IMR-90 (cell line): ENCODE data around the gene SURF2. TPM values are rescaled to one million over a fixed set of nuclear protein-coding genes. Genes with fewer than 3 reads are reported as not detected.

ENCODE experiments used
- ATAC-seq: fragments of 200-7000 bp; cut with Tn5 transposase; 2 replicates; pipeline ENCODE4 v1.9.1; 2020; ENCODE audit warnings: low read depth, mild to moderate bottlenecking, moderate library complexity
- BruUV-seq: library from RNA; stranded (reverse); fragments of 400-500 nt; replicated peaks from 2 replicates; lab custom pipeline; 2021; lab: Mats Ljungman, UMichigan
- CTCF ChIA-PET: fragments of 300-600 bp; formaldehyde crosslinking; extraction: SDS; loops from one replicate; lab custom pipeline; 2021; ENCODE audit warnings: antibody characterized with exemption; lab: Yijun Ruan, JAX
- POLR2A ChIA-PET: fragments of 300-600 bp; sonication (Branson Sonifier 250); formaldehyde crosslinking; loops from one replicate; lab custom pipeline; 2022; ENCODE audit warnings: antibody characterized with exemption; ENCODE audit not compliant: unreplicated experiment; lab: Charles Lee
- DNase-seq: peaks from one replicate; pipeline ENCODE4 v3.0.0; 2013
- H2AFZ ChIP-seq: replicated peaks from 2 replicates; pipeline ENCODE3; 2013; ENCODE audit warnings: low read length, mild to moderate bottlenecking; ENCODE audit not compliant: poor library complexity
- H2AK5ac ChIP-seq: 2 replicates; pipeline ENCODE4 v1.6.1; 2013; ENCODE audit warnings: low read depth, low read length, inconsistent platforms
- H2AK9ac ChIP-seq: replicated peaks from 2 replicates; pipeline ENCODE3; 2013; ENCODE audit warnings: mild to moderate bottlenecking, low read depth, low read length, moderate library complexity; ENCODE audit not compliant: poor library complexity
- H2BK120ac ChIP-seq: 2 replicates; pipeline ENCODE4 v1.6.1; 2013; ENCODE audit warnings: low read depth, low read length, inconsistent platforms
- H2BK15ac ChIP-seq: 3 replicates; pipeline ENCODE4 v1.6.1; 2013; ENCODE audit warnings: low read depth, low read length, inconsistent platforms
- H2BK20ac ChIP-seq: 2 replicates; pipeline ENCODE4 v1.6.1; 2013; ENCODE audit warnings: low read depth, mild to moderate bottlenecking, inconsistent platforms, low read length, moderate library complexity
- H2BK5ac ChIP-seq: 2 replicates; pipeline ENCODE4 v1.6.1; 2013; ENCODE audit warnings: mild to moderate bottlenecking, low read depth, low read length, inconsistent platforms; ENCODE audit not compliant: poor library complexity, severe bottlenecking
- H3K14ac ChIP-seq: replicated peaks from 2 replicates; pipeline ENCODE4 v1.6.1; 2013; ENCODE audit warnings: low read depth, low read length, inconsistent platforms
- H3K18ac ChIP-seq: 2 replicates; pipeline ENCODE4 v1.6.1; 2013; ENCODE audit warnings: low read depth, low read length, control low read depth
- H3K23ac ChIP-seq: 2 replicates; pipeline ENCODE4 v1.6.1; 2013; ENCODE audit warnings: low read depth, low read length, inconsistent platforms
- H3K27ac ChIP-seq: 2 replicates; pipeline ENCODE4 v1.5.1; 2013; ENCODE audit warnings: mild to moderate bottlenecking, control low read depth, low read length; ENCODE audit not compliant: insufficient read depth
- H3K27me3 ChIP-seq: 2 replicates; pipeline ENCODE4 v1.6.1; 2013; ENCODE audit warnings: low read length; ENCODE audit not compliant: control insufficient read depth, insufficient read depth
- H3K36me3 ChIP-seq: 2 replicates; pipeline ENCODE4 v1.6.1; 2013; ENCODE audit warnings: low read length, mixed read lengths; ENCODE audit not compliant: control insufficient read depth, insufficient read depth
- H3K4ac ChIP-seq: 2 replicates; pipeline ENCODE4 v1.6.1; 2013; ENCODE audit warnings: low read depth, low read length, inconsistent platforms
- H3K4me1 ChIP-seq: 2 replicates; pipeline ENCODE4 v1.6.1; 2013; ENCODE audit warnings: low read length, mixed read lengths; ENCODE audit not compliant: control insufficient read depth, insufficient read depth
- H3K4me2 ChIP-seq: 2 replicates; pipeline ENCODE4 v1.6.1; 2013; ENCODE audit warnings: low read depth, mild to moderate bottlenecking, control low read depth, low read length, moderate library complexity
- H3K4me3 ChIP-seq: 2 replicates; pipeline ENCODE4 v1.5.1; 2013; ENCODE audit warnings: low read depth, mild to moderate bottlenecking, control low read depth, low read length, moderate library complexity; ENCODE audit not compliant: insufficient read depth
- H3K56ac ChIP-seq: 2 replicates; pipeline ENCODE4 v1.6.1; 2013; ENCODE audit warnings: low read length, inconsistent platforms; ENCODE audit not compliant: insufficient read depth; ENCODE audit errors: extremely low read depth
- H3K79me1 ChIP-seq, 2 experiments: 2 replicates each; pipeline ENCODE4 v1.6.1; 2013; ENCODE audit warnings: low read length in 2 of 2, inconsistent platforms in 1 of 2, low read depth in 1 of 2
- H3K9ac ChIP-seq: 2 replicates; pipeline ENCODE4 v1.6.1; 2013; ENCODE audit warnings: low read depth, low read length, control low read depth
- H3K9me1 ChIP-seq: 2 replicates; pipeline ENCODE4 v1.6.1; 2013; ENCODE audit warnings: low read length, inconsistent platforms; ENCODE audit not compliant: insufficient read depth
- H3K9me3 ChIP-seq: 2 replicates; pipeline ENCODE4 v1.6.1; 2013; ENCODE audit warnings: low read length; ENCODE audit not compliant: control insufficient read depth, insufficient read depth
- H4K20me1 ChIP-seq: 2 replicates; pipeline ENCODE4 v1.6.1; 2013; ENCODE audit warnings: low read length, inconsistent platforms; ENCODE audit not compliant: insufficient read depth
- H4K5ac ChIP-seq: 2 replicates; pipeline ENCODE4 v1.6.1; 2013; ENCODE audit warnings: mild to moderate bottlenecking, low read depth, low read length, control low read depth
- H4K8ac ChIP-seq, 2 experiments: 2 replicates each; pipeline ENCODE4 v1.6.1; 2013; ENCODE audit warnings: low read depth in 2 of 2, low read length in 2 of 2, control low read depth in 1 of 2, inconsistent platforms in 1 of 2
- H4K91ac ChIP-seq: 2 replicates; pipeline ENCODE4 v1.6.1; 2013; ENCODE audit warnings: low read depth, low read length, inconsistent platforms; ENCODE audit not compliant: insufficient read depth
- BHLHE40 ChIP-seq: fragments of 150-350 bp; IDR thresholded peaks from 2 replicates; pipeline ENCODE4 v1.6.1; 2016; ENCODE audit warnings: mild to moderate bottlenecking, low read depth, low read length
- CEBPB ChIP-seq: IDR thresholded peaks from 2 replicates; pipeline ENCODE4 v1.6.1; 2012; ENCODE audit warnings: low read depth, low read length, improper control_type of control experiment
- CHD1 ChIP-seq: IDR thresholded peaks from 2 replicates; pipeline ENCODE4 v1.6.1; 2012; ENCODE audit warnings: low read depth, low read length, improper control_type of control experiment
- CTCF ChIP-seq: conservative IDR thresholded peaks from 2 replicates; pipeline ENCODE4 v1.5.1; 2012; ENCODE audit warnings: mild to moderate bottlenecking, low read depth, low read length, improper control_type of control experiment
- ELK1 ChIP-seq: fragments of 150-350 bp; IDR thresholded peaks from 2 replicates; pipeline ENCODE4 v1.6.1; 2016; ENCODE audit warnings: low read depth, mild to moderate bottlenecking, low read length, moderate library complexity, borderline replicate concordance
- FOS ChIP-seq: fragments of 150-350 bp; IDR thresholded peaks from 2 replicates; pipeline ENCODE4 v1.6.1; 2016; ENCODE audit warnings: low read depth, low read length
- MAFK ChIP-seq: IDR thresholded peaks from 2 replicates; pipeline ENCODE4 v1.6.1; 2012; ENCODE audit warnings: low read depth, low read length, improper control_type of control experiment
- MAZ ChIP-seq: IDR thresholded peaks from 2 replicates; pipeline ENCODE4 v1.6.1; 2012; ENCODE audit warnings: low read depth, mild to moderate bottlenecking, low read length, improper control_type of control experiment, moderate library complexity, borderline replicate concordance
- MXI1 ChIP-seq: IDR thresholded peaks from 2 replicates; pipeline ENCODE4 v1.6.1; 2012; ENCODE audit warnings: low read depth, mild to moderate bottlenecking, low read length, moderate library complexity, borderline replicate concordance
- NFE2L2 ChIP-seq: fragments of 150-350 bp; IDR thresholded peaks from 2 replicates; pipeline ENCODE4 v1.6.1; 2016; ENCODE audit warnings: low read depth, mild to moderate bottlenecking, low read length
- POLR2A ChIP-seq: IDR thresholded peaks from 2 replicates; pipeline ENCODE4 v1.6.1; 2012; ENCODE audit warnings: mild to moderate bottlenecking, low read depth, low read length
- RAD21 ChIP-seq: IDR thresholded peaks from 2 replicates; pipeline ENCODE4 v1.6.1; 2012; ENCODE audit warnings: low read length, improper control_type of control experiment
- RCOR1 ChIP-seq: IDR thresholded peaks from 2 replicates; pipeline ENCODE4 v1.6.1; 2012; ENCODE audit warnings: mild to moderate bottlenecking, low read length, improper control_type of control experiment; ENCODE audit not compliant: insufficient replicate concordance
- RFX5 ChIP-seq: IDR thresholded peaks from 2 replicates; pipeline ENCODE4 v1.8.0; 2012; ENCODE audit warnings: low read depth, mild to moderate bottlenecking, low read length, moderate library complexity
- USF2 ChIP-seq: fragments of 150-350 bp; IDR thresholded peaks from 2 replicates; pipeline ENCODE4 v1.6.1; 2017; ENCODE audit warnings: mild to moderate bottlenecking, antibody characterized with exemption, low read length, low read depth
- WGBS, 2 experiments: methylation state at CpG; one replicate each; pipeline versions ENCODE4 v1.1.5 to v1.1.7; 2013; ENCODE audit warnings: missing lambda C conversion rate in 2 of 2; ENCODE audit not compliant: insufficient read length in 1 of 2; ENCODE audit errors: extremely low coverage in 2 of 2; 5-methylcytosine and 5-hydroxymethylcytosine counted together
- dilution Hi-C: fragments of 300-500 bp; cut with HindIII; formaldehyde crosslinking; loops from one replicate; pipeline ENCODE4 v1.14.3; 2018; ENCODE audit warnings: low sequenced_read_pairs; ENCODE audit not compliant: unreplicated experiment
- in situ Hi-C: fragments of 300-500 bp; cut with MboI; formaldehyde crosslinking; loops from 3 replicates; pipeline ENCODE4 v1.14.3; 2019; ENCODE audit warnings: low sequenced_read_pairs, inconsistent platforms, mixed read lengths
- intact Hi-C: fragments of 100-400 bp; cut with micrococcal nuclease; formaldehyde crosslinking; loops from 2 replicates; pipeline ENCODE4 v1.10.0; 2022
- polyA plus RNA-seq, 3 experiments: library from polyadenylated mRNA; depleted of rRNA; stranded (reverse); fragments of >200 nt; gene quantifications; 2 replicates each; pipeline ENCODE4 v1.2.3, GENCODE V29; 2012; ENCODE audit warnings: low replicate concordance in 1 of 3
- total RNA-seq: library from RNA; depleted of rRNA; stranded (reverse); fragments of >200 nt; gene quantifications from 2 replicates; pipeline ENCODE4 v1.2.3, GENCODE V29; 2012

The SURF2 gene
- total and polyA plus RNA-seq, 2 of the 4 experiments (the other 2 are of a cell fraction) = 9.9 to 16.3 TPM

- no peak overlapping the region for H3K27ac ChIP-seq
- H3K36me3 ChIP-seq = no peaks in the 10 kb centered on the region
- no peak overlapping the region for H4K5ac ChIP-seq
- no peaks in the 10 kb centered on the region for H3K9me1 ChIP-seq
- no peaks in the 10 kb centered on the region for H3K27me3 ChIP-seq
- no peak overlapping the region for H3K18ac ChIP-seq
- no peak overlapping the region for H3K4me3 ChIP-seq
- ChIA-PET POLR2A (no interaction called here), CTCF (no interaction called here)
- intact Hi-C loops (no loop called here), dilution Hi-C loops (no loop called here), in situ Hi-C loops (no loop called here)
- no peak overlapping the region for H3K4me2 ChIP-seq
- no peak overlapping the region for H2BK120ac ChIP-seq
- no TSS peak for BruUV-seq
- H3K14ac ChIP-seq = no peak overlapping the region
- H2AFZ ChIP-seq = no peak overlapping the region
- 71% methylated on average over 1 of the region's 14 CpGs; no CpG with 5 or more reads in 1 of the 2 experiments for WGBS, 2 experiments
- no peak overlapping the region for H3K56ac ChIP-seq
- peaks cover 9% of the 10 kb centered on the region for H4K20me1 ChIP-seq
- no peak overlapping the region for H3K4ac ChIP-seq
- H2BK5ac ChIP-seq = no peak overlapping the region
- H4K8ac ChIP-seq = no peak overlapping the region
- no peak overlapping the region for H3K9ac ChIP-seq
- no peak overlapping the region for H2AK9ac ChIP-seq
- H2BK20ac ChIP-seq = no peak overlapping the region
- peaks cover 0 to 7% of the 10 kb centered on the region in 2 experiments; a peak in 1 of 4 replicates for H3K79me1 ChIP-seq
- no peak overlapping the region for H2BK15ac ChIP-seq
- ATAC-seq (no peak), DNase-seq (no peak)
- H4K91ac ChIP-seq = no peak overlapping the region
- no peaks in the 10 kb centered on the region for H3K9me3 ChIP-seq
- no peaks in the 10 kb centered on the region; the same call in 1 of the 2 replicates for H3K4me1 ChIP-seq
- H3K23ac ChIP-seq = no peak overlapping the region
- no peak overlapping the region for H2AK5ac ChIP-seq
- TF ChIP-seq CTCF = no peak
- no peak for TF ChIP-seq BHLHE40
- no peak for TF ChIP-seq MXI1
- TF ChIP-seq RFX5 = no peak
- TF ChIP-seq NFE2L2 = no peak
- TF ChIP-seq USF2 = no peak
- TF ChIP-seq RCOR1 = no peak
- TF ChIP-seq MAFK = no peak
- TF ChIP-seq RAD21 = no peak
- no peak for TF ChIP-seq POLR2A
- TF ChIP-seq CEBPB = no peak
- no peak for TF ChIP-seq ELK1
- TF ChIP-seq FOS = no peak
- TF ChIP-seq MAZ = no peak
- no peak for TF ChIP-seq CHD1
These were observed 23.1 kb downstream of the SURF2 start for GRCh38 chr9:133379153-133380086.
